GM12892 (cell line): ENCODE results near the gene LIN7B.

Experiments used
- DNase-seq: peaks from one replicate; pipeline ENCODE4 v3.0.0; 2011; ENCODE audit not compliant: insufficient read length
- FAIRE-seq: peaks from 2 replicates; lab custom pipeline; 2011; peaks lifted over from hg19 to GRCh38; lab: Jason Lieb, UNC
- POLR2A ChIP-seq: IDR thresholded peaks from 2 replicates; pipeline ENCODE4 v1.6.1; 2011; ENCODE audit warnings: low read depth, low read length, control low read depth
- POLR2AphosphoS5 ChIP-seq: IDR thresholded peaks from 2 replicates; pipeline ENCODE4 v1.6.1; 2011; ENCODE audit warnings: low read depth, low read length, control low read depth
- TAF1 ChIP-seq: IDR thresholded peaks from 2 replicates; pipeline ENCODE4 v1.6.1; 2011; ENCODE audit warnings: low read depth, mild to moderate bottlenecking, control low read depth, low read length, borderline replicate concordance

LIN7B gene

DNA sequence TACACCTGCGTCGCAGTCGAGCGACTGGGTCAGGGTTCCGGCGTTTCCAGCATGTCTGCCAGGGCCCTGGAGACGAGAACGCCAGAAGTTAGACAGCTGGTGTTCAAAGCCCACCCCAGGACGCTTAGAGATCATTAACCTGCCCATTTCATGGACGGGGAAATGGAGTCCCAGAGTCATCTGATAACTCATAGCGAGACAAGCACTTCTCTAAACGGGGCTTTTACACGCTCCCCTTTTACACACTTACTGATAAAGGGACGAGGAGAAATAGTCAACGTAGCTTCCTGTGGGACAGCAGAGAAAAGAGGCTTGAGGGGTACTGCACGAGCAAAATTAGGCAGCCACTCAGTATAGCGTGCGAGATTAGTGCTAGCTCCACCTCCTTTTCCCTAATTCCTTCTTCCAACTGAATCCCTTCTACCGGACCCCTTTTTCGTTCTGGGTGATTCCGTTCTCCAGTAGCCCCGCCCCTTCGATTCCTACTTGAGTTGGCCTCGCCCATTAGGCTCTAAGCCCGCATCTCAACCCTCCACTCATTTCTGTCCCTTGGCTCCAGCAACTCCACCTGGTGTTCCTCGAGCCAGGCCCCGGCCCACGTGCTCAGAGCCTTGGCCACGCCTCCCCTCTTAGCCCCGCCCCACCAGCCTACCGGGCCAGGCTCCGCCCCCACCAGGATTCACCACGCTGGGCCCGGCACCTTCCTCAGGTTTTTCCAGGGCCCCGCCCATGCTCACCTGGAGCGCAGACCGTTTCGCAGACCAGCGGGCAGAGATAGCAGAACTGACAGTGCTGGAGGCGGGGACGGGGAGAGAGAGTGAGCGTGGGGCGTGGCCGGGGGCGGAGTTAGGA is 37.3 kb downstream of the LIN7B start:
- TF ChIP-seq POLR2AphosphoS5 (no peak), TAF1 (no peak), POLR2A (no peak)
- FAIRE-seq (no peak), DNase-seq (no peak)

DNA sequence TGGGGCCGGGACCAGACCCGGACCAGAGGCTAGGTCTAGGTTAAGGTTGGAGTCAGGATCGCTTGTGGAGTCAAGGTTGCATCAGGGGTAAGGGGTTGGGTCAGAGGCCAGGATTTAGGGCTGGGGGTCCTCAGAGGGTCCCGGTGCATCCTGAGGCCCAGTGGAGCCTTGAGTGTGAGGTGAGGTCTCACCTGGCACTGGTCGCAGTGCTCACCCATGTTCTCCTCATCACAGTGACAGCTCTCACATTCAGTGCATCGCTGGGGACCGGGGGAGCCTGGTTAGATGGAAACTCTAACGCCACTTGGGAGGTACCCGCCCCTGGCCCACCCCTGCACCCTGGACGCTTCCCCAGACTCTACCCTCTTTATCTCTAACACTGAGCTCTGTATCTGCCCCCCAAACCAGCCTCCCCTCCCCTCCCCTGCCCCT is 38.0 kb downstream of the LIN7B start:
- FAIRE-seq (no peak), DNase-seq (no peak)
- TF ChIP-seq POLR2AphosphoS5, result no peak

DNA sequence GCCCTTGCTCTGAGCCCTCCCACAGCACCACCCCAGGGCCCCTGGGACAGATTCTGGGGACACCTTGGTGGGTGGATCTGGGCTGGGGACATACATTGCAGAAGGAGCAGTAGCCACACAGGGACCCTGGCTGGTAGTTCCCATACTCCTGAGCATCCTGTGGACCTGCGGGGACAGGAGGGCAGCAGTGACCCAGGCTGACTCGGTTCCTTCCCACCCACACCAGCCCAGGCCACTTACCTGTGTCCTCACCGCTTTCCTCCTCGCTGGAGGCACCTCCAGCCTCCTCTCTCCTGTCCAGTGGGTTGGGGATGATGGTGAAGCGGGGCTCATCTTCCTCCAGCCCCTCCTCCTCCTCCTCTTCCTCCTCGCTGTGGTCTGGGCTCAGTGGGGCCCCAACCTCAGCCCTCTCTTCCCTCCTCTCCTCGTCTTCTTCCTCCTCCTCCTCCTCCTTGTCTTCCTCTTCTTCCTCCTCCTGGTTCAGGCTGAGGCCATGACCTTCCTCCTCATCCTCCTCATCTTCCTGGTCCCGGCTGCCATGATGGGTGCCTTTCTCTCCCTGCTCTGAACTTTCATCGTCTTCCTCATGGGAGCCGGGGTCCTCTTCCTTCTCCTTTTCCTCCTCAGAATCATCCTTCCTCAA is 39.1 kb downstream of the LIN7B start:
- DNase-seq (no peak), FAIRE-seq (no peak)
- TF ChIP-seq POLR2AphosphoS5 (no peak), TAF1 (no peak), POLR2A (no peak)

DNA sequence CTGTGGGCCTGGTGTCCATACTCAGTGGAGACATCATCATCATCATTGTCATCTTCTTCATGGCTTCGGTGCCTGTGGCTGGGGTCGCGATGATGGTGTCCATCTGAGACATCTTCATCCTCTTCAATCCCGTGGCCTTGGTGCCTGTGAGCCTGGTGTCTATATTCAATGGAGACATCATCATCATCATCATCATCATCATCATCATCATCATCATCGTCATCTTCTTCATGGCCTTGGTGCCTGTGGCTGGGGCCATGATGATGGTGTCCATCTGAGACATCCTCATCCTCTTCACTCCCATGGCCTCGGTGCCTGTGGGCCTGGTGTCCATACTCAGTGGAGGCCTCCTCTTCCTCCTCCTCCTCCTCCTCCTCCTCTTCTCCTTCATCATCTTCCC is 40.1 kb downstream of the LIN7B start:
- TF ChIP-seq POLR2AphosphoS5, result no peak
- TF ChIP-seq TAF1, result no peak
- TF ChIP-seq POLR2A, result no peak
- FAIRE-seq (no peak), DNase-seq (no peak)

DNA sequence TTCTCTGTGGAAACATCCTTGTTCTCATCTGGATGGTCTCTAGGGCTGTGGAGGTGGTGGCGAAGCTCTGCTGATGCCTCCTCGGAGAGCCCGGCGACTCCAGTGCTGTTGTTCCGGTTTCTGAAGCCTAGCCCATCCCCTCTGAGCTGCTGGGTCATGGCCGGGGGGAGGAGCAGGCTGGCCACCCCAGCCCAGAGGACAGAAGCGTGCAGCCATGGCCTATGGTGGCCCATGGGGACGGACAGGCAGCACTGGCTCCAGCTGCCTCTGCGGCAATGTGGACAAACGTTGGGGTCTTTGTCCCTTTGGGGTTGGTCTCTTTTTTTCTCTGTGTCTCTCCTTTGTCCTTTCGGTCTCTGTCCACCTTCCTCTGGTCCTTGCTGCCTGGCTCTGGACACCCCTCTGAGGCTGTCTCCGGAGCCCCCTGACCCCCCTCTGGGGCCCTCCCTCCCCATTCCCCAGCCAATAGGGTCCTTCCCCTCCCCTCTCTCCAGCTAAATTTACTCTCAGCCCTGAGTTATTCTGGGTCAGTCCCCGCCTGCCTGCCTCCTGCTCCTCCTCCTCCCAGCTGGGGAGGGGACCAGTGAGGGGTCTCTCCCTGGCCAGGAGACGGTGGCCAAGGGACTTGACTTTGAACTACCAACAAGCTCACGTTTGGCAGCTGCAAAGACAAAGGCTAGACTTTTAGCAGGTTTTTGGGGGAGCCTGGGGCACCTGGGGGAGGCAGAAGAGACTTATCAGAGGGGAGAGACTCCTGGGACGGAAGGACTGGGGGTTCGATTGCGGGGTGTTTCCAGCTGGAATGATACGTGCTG is 41.0 kb downstream of the LIN7B start, which contains the start of gene HRC:
TSS of gene HRC (minus strand) at position 392 of the 815 bp plus-strand sequence. CDS start at position 233, 159 bp downstream.
- FAIRE-seq, result no peak

DNA sequence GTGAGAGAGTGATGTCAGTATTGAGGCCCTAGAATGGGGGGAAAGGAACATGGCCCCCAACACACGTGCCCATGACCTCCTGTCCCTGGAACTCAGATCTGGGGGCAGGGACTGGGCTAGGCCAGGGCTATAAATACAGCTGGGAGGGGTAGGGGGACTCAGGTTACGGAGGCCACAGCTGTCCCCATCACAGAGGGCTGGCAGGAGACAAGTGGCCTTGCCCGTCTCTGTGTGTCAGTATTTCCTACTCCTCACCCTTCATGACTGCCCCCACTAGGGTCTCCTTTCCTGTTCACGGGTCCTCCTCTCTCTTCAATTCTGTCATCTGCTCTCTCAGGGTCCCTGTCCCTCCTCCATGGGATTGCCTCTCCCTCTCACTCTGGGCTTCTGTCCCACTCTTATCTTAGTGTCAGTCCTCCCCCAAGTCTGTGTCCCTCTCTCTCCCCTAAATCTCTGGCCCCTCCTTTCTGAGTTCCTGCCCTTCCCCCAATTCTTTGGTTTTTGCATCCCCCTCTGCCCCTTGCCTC is 41.7 kb downstream of the LIN7B start:
- FAIRE-seq (no peak), DNase-seq (no peak)
- TF ChIP-seq TAF1 (no peak), POLR2AphosphoS5 (no peak), POLR2A (no peak)

More for the DNA sequence above, 41.0 kb downstream of the LIN7B start, which contains the start of gene HRC:
- no peak for DNase-seq
- TF ChIP-seq POLR2A (no peak), POLR2AphosphoS5 (no peak), TAF1 (no peak)

DNA sequence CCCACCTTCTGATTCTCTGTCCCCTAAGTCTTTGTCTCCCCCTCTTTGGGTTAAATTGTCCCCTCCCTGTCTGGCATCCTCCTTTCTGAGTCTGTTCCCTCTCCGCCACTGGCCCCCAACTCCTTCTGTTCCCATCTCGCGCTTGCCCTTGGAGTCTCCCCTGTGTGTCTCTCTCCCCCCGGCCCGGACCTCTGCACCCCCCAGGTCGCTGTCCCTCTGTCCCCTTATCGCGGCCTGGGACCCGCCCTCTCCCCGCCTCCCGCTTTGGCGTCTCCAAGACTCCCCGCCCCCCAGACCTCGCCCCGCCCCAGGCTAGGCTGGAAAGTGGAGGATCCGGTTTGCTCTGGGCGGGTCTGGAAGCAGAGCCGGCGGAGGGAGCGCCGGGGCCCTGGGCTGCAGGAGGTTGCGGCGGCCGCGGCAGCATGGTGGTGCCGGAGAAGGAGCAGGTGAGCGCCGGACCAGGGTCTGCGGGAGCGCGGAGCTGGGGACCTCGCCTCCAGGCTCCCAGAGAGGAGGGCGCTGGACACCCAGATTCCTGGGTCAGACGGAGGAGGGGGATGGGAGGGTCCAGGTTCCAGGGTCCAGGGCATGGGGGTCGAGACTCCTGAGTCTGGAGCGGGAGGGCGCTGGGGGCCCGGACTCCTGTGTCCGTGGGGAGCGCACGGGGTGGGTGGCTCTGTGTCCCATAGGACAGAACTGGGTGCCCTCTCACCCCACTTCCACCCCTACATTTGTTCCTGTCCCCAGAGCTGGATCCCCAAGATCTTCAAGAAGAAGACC is 43.5 kb downstream of the LIN7B start, which contains the start of gene TRPM4:
TSS of gene TRPM4 (plus strand) at position 348 of the 780 bp plus-strand sequence. CDS start at position 423, 75 bp downstream.
- DNase-seq (no peak), FAIRE-seq (no peak)
- TF ChIP-seq TAF1 (no peak), POLR2AphosphoS5 (no peak), POLR2A (no peak)

DNA sequence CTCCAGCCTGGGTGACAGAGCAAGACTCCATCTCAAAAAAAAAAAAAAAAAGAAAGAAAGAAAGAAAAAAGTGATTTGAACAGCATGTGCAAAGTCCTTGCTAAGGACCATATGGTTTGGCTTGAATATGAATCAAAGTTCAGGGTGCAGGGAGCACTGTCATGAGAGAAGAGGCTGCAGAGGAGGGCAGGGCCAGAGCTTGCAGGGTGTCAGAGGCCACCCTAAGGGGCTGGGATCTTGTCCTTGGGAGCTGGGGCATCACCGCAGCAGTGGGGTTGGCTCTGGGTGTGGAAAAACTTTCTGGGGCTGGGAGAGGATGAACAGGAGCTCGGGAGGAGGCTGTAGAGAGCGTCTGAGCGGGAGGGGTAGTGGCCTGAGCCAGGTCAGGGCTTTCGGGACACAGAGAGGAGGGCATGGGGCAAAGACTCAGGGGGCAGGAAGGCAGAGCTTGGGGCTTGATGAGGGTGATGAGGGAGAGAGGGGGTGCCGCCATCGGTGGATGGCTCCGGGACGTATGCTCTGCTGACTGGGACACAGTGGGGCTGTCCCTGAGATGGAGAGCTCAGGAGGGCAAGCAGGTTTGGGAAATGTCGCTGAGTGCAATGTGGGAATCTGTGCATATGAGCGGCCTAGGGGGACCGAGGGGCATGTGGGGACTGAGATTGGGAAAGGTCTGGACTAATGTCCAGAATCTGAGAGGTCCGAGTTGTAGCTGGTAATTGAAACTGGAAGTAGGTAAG is 46.5 kb downstream of the LIN7B start:
- DNase-seq, result no peak
- TF ChIP-seq POLR2AphosphoS5, result no peak
- no peak for TF ChIP-seq POLR2A
- TF ChIP-seq TAF1, result no peak
- FAIRE-seq, result no peak

DNA sequence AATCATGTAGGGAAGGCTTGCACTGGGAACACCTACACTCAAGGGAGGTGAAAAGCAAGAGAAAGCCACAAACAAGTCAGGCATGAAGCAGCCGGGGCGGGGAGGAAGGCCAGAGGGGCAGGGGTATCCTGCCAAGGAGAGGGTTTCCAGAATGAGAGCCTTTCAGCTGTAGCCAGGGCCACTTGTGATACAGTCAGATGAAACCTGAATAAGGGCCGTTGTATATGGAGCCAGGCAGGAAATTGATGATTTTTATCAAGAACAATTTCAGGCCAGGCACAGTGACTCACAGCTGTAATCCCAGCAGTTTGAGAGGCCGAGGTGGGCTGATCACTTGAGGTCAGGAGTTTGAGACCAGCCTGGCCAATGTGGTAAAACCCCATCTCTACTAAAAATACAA is 47.8 kb downstream of the LIN7B start:
- DNase-seq (no peak), FAIRE-seq (no peak)
- no peak for TF ChIP-seq TAF1
- no peak for TF ChIP-seq POLR2AphosphoS5
- no peak for TF ChIP-seq POLR2A

DNA sequence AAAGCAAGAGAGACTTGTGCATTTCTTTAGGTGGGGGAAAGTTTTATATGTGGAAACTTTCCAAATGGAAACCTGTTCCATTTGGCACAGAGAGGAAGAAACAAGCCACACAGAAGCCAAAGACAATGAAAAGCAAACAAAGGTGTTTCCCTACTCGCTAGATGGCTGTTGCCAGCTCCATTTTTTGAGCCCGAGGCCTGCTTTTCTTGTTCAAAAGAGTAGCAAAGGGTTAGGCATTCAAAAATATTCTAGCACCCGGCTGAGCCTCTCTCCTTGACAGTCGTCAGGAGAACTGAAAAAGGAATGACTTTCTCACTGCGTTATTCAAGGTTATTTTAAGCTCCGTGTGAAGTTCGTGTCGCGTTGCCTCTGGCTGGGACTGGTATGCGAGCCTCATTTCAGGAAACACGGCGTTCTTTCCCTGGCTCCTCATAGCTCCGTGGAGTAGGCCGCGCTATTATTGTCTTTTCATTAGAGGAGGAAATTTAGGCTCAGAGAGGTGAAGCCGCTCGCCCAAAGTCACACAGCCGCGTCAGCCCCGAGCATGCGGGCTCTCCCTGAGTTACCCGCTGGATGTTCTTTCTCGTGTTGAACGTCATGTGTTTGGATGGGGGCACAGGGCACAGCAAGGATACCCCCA is 51.1 kb downstream of the LIN7B start:
- no peak for FAIRE-seq
- TF ChIP-seq POLR2AphosphoS5 (no peak), TAF1 (no peak), POLR2A (no peak)
- no peak for DNase-seq
